NK-92 treated with Interleukin-12 subunit alpha and Interleukin-12 subunit beta, amount 100 ng/mL, for 24 hours (cell line): ENCODE data around the gene HSPB2.

ENCODE experiments used
- DNase-seq: peaks from one replicate; lab custom pipeline; 2025; lab: John Stamatoyannopoulos, UW

HSPB2 gene

DNA sequence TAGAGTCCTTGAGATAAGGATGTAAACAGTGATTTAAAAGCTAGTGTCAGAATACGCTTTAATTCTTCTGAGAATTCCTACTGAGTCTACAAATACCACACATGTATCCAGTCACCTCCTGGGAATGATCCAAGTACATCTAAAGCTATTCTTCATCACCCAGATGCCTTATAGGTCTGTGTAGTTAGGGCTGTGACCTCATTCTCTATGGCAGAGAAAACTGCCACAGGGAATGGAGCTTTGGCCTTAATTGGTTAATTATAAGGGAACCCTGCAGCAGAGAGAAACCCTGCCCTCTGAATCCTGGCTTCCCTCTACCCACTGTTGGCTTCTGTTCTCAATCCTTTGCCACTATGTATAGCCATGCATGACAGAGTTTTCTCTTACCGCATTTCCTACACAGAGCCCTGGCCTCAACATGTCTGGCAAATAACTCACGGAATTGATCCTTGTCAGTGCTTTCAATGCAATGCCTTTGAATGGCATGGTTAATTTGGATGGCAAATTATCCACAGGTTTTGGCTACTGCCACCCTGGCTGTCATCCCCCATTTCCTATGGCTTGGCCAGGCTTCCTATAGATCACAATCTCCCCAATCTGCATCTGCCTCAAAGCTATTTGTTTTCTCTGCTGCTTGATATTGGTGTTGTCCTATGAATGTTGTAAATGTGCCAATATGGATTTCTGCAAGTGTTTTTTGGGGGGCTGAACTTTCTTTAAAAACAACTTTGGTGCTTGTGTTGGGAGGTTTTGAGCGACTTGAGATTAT lies 27.5 kb downstream of the HSPB2 start:
- no peak for DNase-seq

DNA sequence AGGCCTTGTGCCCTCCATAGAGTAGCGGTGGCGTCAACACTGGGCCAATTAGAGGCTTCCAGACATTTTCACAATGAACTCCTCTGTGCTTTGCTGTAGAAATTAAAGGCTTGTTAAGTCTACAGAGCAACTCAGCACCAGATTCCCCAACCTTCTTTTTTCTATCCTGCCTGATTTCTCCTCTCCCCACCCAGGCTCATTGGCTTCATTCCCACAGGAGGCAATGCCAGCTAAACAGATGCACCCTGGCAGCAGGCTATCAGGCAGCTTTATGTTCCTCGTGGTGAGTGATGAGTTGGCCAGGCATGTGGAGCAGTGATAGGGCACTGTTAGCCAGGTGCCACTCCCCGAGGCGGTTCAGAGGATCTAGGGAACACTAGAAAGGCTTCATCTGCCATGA lies 29.4 kb downstream of the HSPB2 start:
- DNase-seq: no peak

DNA sequence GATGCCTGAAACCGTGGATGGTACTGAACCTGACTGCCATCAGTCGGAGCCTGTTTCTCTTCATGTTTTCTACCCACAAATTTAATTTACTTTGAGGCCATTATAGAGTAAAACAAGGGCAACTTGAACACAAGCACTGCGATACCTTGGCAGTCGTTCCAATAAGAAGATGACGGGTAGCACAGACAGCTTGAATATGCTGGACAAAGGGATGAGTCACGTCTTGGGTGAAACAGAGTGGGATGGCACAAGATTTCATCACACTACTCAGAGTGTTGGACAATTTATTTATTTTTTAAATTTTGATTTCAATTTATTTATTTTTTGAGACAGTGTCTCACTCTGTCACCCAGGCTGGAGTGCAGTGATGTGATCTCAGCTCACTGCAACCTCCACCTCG lies 30.3 kb downstream of the HSPB2 start:
- DNase-seq: no peak

DNA sequence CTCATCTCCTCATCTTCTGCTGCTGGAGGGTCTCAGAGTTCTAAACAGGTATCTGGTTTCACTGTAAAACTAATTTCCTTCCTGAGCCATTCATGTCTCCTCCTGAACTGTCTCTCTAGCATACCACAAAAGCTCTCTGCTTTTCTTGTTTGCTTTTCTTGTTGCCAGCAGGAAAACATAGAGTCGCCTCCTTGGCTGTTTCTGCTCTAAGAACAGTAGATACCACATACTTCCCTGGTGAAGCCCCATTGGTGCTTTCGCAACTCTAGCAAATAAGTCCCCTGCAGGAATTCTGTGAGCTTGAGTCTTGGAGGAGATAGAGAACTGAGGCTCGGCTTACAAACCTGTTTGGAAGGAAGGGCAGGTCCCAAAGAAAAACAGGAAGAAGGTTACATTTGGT lies 31.6 kb downstream of the HSPB2 start:
- no peak for DNase-seq

DNA sequence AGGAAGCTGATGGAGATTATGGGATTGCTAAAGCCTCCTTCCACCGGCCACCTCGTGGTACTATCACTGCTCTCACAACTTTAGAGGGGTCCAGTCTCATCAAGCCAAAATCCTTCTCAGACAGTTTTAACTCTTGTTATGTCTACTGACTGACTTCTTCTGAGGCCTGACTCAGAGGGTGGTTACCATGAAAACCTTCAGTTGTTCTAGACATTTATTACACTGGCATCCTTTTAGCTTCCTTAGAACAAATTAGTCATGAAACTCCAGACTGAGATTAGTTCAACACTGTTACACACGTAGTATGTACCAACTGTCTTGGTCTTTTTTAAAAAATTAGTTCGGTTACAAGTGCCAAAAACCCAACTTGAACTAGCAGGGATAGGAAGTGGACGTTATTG lies 32.1 kb downstream of the HSPB2 start:
- DNase-seq: no peak

DNA sequence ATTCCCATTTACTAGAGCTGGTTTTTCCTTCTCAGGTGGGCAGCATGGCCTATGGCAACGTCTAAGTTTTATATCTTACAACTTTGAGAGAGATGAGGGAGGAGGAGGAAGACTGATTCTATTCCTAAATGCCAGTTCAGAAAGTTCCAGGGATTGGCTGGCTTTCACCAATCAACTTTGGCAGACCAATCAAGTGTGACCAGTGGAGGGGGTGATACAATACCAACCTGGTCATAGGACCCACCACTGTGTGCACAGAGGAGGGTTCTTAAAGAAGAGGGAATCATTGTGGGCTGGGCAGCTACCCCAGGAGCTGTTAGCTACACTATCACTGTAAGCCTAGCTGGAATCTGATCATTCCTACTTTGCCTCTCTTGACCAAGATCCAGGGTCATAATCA lies 32.7 kb downstream of the HSPB2 start:
- DNase-seq: no peak

DNA sequence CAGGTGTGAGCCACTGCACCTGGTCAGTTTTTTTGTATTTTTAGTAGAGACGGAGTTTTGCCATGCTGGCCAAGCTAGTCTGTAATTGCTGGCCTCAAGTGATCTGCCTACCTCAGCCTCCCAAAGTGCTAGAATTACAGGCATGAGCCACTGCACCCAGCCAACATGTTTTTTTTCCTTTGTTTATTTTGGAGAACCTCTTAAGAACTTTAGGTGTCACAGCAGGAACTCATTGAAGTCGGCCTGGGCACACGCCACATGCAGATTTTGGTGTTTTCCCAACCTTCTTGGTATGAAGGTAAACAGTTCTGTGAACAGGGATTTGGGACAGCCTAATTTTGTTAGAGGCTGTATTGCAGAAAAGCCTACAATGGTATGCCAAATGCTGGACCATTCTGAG lies 34.0 kb downstream of the HSPB2 start:
- DNase-seq: no peak

DNA sequence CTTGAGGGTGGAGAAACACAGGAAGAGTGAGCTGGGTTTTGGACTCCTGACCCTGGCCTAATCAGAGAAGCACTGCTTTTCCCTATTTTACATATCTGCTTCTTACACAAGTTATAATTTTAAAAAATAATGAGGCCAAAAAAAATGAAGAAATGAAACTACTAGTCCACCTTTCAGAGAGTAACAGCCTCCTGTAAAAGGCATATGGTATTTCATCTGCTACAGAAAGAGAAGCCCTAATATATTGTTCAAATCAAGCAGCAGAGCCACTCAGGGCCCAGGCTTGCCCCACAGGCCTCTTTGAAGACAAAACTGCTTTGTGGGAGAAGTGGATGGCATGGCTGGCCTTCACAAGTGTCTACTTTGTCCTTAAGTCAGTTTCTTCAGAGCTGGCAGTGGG lies 34.6 kb downstream of the HSPB2 start:
- no peak for DNase-seq

DNA sequence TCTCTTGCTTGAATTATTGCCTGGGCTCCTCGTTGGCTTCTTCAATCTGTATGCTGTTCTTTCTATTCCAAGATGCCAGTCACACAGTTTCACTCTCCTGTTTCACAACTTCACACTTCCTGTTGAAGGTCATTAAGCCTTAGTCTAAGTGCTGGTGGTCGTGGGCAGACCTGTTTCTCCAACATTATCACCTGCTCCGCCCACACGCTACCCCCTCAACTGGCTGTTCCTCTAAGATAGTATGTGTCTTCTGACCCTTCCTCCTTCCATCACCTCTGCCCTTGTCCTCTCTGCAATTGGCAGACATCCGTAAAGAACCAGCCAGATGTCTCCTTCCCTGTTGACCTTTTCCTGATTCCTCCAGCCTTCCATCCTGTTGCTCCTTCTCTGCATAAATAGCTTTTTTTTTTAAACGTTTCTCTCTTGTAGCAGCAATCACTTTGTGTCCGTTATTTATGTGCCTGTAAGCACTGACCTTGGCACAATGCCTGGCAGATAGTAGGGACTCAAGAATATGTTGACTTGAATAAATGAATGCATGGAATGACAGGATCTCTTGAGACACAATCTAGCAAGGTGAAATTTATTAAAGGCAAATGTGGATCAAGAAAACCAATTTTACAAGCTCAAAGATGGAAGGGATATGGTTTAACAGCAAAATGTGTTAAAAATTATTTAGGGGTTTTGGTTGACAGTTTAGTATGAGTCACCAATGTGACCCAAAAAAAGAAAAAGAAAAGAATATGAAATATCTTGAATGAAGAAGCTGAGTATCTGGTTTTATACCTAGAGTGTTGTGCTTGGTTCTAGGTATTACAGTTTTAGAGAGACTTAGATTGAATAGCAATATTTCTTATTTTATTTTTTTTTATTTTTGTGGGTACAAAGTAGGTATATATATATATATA lies 37.2 kb downstream of the HSPB2 start:
- DNase-seq: peak; percentile 40

DNA sequence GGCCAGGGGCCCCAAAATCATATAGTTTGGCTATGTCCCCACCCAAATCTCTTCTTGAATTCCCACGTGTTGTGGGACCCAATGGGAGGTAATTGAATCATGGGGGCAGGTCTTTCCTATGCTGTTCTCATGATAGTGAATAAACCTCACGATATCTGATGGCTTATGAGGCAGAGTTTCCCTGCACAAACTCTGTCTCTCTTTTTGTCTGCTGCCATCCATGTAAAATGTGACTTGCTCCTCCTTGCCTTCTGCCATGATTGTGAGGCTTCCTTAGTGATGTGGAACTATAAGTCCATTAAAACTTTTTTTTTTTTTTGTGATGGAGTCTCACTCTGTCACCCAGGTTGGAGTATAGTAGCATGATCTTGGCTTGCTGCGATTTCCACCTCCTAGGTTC lies 39.0 kb downstream of the HSPB2 start:
- no peak for DNase-seq

DNA sequence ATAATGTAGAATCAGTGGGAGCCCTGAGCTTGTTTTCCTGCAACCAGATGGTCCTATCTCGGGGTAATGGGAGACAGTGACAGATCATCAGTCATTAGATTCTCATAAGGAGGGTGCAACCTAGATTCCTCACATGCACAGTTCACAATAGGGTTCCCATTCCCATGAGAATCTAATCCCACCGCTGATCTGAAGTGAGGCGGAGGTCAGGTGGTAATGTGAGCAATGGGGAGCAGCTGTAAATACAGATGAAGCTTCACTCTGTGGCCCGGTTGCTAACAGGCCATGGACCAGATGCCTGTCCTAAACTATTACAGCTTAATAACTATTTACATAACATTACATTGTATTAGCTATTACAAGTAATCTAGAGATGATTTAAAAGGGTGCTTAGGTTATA lies 41.6 kb downstream of the HSPB2 start:
- no peak for DNase-seq

DNA sequence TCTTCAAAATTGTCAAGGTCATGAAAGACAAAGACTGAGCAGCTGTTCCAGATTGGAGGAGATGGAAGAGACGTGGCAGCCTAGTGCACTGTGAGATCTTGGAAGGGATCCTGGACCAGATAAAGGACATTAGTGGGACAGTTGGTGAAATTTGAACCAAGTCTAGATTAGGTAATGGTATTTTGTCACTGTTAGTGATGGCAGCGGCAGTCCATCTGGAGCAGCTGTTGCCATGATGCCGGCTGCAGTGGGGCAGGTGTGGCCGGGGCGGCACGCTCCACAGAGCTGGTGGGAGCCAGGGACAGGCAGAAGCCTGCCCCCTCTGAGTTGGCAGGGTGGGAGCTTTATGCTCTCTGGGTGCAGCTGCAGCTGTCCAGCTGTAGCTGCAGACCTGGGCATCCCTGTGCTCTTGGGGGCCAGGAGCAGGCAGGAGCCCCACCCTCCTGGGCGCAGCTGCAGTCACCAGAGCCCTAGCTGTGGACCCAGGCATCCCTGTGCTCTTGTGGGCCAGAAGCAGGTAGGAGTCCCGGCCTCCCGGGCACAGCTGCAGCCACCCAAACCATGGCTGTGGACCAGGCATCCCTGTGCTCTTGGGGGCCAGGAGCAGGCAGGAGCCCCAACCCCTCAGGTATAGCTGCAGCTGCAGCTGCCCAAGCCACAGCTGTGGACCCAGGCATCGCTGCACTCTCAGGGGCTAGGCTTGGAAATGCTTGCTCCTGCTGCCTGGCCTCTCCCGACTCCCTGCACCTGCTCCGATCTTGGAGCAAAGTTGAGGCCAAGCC lies 45.3 kb downstream of the HSPB2 start:
- DNase-seq: no peak

DNA sequence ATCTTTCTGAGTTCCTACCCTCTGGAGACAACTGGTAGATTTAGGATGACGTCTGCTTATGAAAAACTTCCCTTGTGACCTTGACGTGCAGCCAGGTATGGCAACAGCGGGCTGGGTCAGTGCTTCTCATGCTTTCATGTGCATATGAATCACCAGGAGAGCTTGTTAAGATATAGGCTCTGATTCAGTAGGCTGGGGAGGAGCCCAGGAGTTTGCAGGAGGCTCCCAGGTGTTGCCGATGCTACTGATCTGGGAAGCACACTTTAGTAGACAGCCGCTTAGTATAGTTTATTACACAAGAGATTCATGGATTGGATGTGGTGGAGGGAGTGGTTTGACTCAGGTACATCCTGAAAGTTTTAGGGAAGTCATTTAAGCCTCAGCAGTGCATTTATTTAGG lies 48.4 kb downstream of the HSPB2 start:
- DNase-seq: no peak

DNA sequence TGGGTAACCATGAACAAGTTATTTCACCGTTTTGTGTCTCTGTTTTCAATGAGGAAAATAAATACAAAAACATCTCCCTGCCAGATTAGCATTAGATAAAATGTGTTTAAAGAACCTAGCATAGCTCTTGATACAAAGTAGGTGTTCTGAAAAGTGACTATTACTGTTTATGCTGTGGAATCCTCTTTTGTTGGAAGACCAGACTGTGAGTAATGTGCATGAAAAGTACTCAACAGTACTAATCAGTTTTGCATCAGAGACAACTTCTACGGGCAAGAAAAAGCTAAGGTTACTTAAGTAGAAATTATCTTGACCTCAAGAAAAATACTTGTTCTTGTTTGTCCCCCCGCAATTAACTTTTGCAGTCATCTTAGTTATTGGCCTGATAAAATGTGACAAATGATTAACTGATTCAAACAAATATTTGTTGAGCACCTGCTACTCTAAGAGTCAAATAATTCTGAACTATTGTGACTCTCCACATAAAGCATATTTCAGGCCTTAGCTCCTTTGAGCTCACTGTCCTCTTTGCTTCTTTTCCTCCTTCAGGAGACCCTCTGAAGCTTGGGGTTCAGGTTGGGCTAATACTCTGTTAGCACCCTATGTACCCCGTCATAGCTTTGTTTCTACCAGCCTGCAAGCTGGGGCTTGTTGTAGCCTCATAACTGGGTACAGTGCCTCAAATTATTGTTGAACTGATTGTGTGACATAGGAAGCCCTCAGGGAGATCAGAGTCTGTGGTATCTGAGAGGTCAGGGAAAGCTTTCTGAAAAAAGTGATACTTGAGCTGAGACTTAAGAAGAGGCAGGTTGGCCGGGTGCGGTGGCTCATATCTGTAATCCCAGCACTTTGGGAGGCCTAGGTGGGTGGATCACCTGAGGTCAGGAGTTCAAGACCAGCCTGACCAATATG lies 49.1 kb downstream of the HSPB2 start:
- DNase-seq: no peak
